Hepatocyte (in vitro differentiated cells): Measurements from ENCODE around the gene MYL7. TPM values are rescaled to one million over a fixed set of nuclear protein-coding genes. Genes with fewer than 3 reads are reported as not detected.
A peak's percentile ranks its signal among the peaks of the same experiment; 100 is the strongest.

Source experiments
- DNase-seq: peaks from one replicate; pipeline ENCODE4 v3.0.0-alpha.2; 2016; ENCODE audit warnings: low spot score
- H2AFZ ChIP-seq: fragments of 200-600 bp; sonication (generic); 2 replicates; pipeline ENCODE4 v1.6.0; 2016; ENCODE audit warnings: antibody characterized with exemption, mild to moderate bottlenecking
- H3K27ac ChIP-seq: fragments of 200-600 bp; sonication (generic); 2 replicates; pipeline ENCODE4 v1.5.1; 2016; ENCODE audit warnings: mild to moderate bottlenecking
- H3K27me3 ChIP-seq: fragments of 200-600 bp; sonication (generic); 2 replicates; pipeline ENCODE4 v1.6.1; 2016
- H3K36me3 ChIP-seq: fragments of 200-600 bp; sonication (generic); replicated peaks from 2 replicates; pipeline ENCODE4 v1.5.1; 2016; ENCODE audit warnings: low read depth; ENCODE audit not compliant: insufficient read depth
- H3K4me1 ChIP-seq: fragments of 200-600 bp; sonication (generic); 2 replicates; pipeline ENCODE4 v1.5.1; 2016; ENCODE audit warnings: mild to moderate bottlenecking, moderate library complexity; ENCODE audit not compliant: insufficient read depth
- H3K4me2 ChIP-seq: fragments of 200-600 bp; sonication (generic); 2 replicates; pipeline ENCODE4 v1.6.0; 2016
- H3K4me3 ChIP-seq: fragments of 200-600 bp; sonication (generic); 2 replicates; pipeline ENCODE4 v1.5.1; 2016; ENCODE audit warnings: mild to moderate bottlenecking
- H3K79me2 ChIP-seq: fragments of 200-600 bp; sonication (generic); 2 replicates; pipeline ENCODE4 v1.6.0; 2017; ENCODE audit warnings: mild to moderate bottlenecking
- H3K9me2 ChIP-seq: fragments of 200-600 bp; sonication (generic); replicated peaks from 2 replicates; pipeline ENCODE4 v1.6.0; 2017; ENCODE audit warnings: mild to moderate bottlenecking; ENCODE audit not compliant: insufficient read depth
- H3K9me3 ChIP-seq: fragments of 200-600 bp; sonication (generic); 2 replicates; pipeline ENCODE4 v1.5.1; 2016; ENCODE audit warnings: low read depth, mild to moderate bottlenecking
- H4K20me1 ChIP-seq: fragments of 200-600 bp; sonication (generic); 2 replicates; pipeline ENCODE4 v1.6.0; 2016; ENCODE audit warnings: mild to moderate bottlenecking; ENCODE audit not compliant: insufficient read depth, poor library complexity, severe bottlenecking
- EZH2 ChIP-seq: fragments of 200-600 bp; sonication (generic); IDR thresholded peaks from 2 replicates; pipeline ENCODE4 v1.6.1; 2016; ENCODE audit warnings: antibody characterized with exemption, mild to moderate bottlenecking, borderline replicate concordance
- EZH2phosphoT487 ChIP-seq: fragments of 200-600 bp; sonication (generic); IDR thresholded peaks from one replicate; pipeline ENCODE4 v1.6.1; 2018; ENCODE audit warnings: antibody characterized with exemption, mild to moderate bottlenecking, low read depth, moderate library complexity; ENCODE audit not compliant: unreplicated experiment, severe bottlenecking
- WGBS: methylation state at CpG from one replicate; pipeline ENCODE4 v1.1.6; 2016; ENCODE audit warnings: low lambda C conversion rate; ENCODE audit errors: missing lambda C conversion rate; 5-methylcytosine and 5-hydroxymethylcytosine counted together
- polyA plus RNA-seq: library from polyadenylated mRNA; unstranded; fragments of >200 nt; fragmentation: Nextera tagmentation; extraction: Ambion mirVana; gene quantifications from 2 replicates; pipeline ENCODE4 v1.2.1, GENCODE V29; 2016
- total RNA-seq: library from RNA; depleted of rRNA; stranded (reverse); fragments of >200 nt; gene quantifications from 2 replicates; pipeline ENCODE4 v1.2.3, GENCODE V29; 2014
- TF ChIP-seq, protein P1 (sequence below): fragments of 200-600 bp; sonication (generic); IDR thresholded peaks from 2 replicates; pipeline ENCODE4 v1.5.1; 2016; ENCODE audit warnings: antibody characterized with exemption, mild to moderate bottlenecking; ENCODE audit not compliant: poor library complexity

MYL7 gene
- total and polyA plus RNA-seq, 2 experiments from 2014 or later: 5.2 to 8.9 TPM

DNA sequence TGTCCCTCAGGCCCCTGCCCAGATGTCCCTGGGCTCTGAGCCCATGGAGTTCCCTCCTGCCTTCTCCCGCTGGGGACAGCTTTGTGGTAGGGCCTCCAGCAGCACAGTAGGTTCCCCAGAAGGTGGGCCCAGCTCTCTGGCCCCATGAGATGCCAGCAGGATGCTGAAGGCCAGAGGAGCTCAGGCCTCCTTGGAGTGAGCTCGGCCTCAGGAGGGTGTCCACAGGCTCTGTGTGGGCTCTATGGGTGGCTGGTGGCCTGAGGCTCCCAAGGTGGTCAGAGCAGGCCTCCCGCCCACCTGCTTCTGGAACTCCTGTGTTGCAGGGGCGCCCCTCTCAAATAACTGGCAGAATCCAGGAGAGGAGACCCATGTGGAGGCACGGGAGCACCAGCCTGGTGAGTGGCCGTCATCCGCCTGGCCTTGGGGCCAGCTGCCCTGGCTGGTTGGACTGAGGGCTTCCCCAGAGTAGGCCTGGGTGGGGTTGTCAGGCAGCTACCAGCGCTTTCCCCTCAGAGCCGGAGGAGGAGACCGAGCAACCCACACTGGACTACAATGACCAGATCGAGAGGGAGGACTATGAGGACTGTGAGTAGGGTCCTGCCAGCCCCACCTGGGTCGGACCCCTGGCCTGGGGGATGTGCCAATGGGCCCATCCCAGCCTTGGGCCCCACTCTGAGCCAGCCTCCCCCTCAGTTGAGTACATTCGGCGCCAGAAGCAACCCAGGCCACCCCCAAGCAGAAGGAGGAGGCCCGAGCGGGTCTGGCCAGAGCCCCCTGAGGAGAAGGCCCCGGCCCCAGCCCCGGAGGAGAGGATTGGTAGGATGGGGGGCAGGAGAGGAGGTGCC lies 33.8 kb downstream of the MYL7 start:
- H3K9me3 ChIP-seq: no peaks in the 10 kb centered on the region
- H4K20me1 ChIP-seq: no peaks in the 10 kb centered on the region
- H3K27ac ChIP-seq: no peak overlapping the region
- H3K4me1 ChIP-seq: peaks cover 14% of the 10 kb centered on the region
- no peak overlapping the region for H3K4me2 ChIP-seq
- H3K36me3 ChIP-seq: no peaks in the 10 kb centered on the region
- 93% methylated on average over 18 of the region's 18 CpGs for WGBS
- H3K4me3 ChIP-seq: no peak overlapping the region
- H3K27me3 ChIP-seq: peaks cover 8% of the 10 kb centered on the region
- H3K9me2 ChIP-seq: no peaks in the 10 kb centered on the region
- no peak for TF ChIP-seq EZH2phosphoT487
- no peak for TF ChIP-seq EZH2
- TF ChIP-seq, protein P1, sequence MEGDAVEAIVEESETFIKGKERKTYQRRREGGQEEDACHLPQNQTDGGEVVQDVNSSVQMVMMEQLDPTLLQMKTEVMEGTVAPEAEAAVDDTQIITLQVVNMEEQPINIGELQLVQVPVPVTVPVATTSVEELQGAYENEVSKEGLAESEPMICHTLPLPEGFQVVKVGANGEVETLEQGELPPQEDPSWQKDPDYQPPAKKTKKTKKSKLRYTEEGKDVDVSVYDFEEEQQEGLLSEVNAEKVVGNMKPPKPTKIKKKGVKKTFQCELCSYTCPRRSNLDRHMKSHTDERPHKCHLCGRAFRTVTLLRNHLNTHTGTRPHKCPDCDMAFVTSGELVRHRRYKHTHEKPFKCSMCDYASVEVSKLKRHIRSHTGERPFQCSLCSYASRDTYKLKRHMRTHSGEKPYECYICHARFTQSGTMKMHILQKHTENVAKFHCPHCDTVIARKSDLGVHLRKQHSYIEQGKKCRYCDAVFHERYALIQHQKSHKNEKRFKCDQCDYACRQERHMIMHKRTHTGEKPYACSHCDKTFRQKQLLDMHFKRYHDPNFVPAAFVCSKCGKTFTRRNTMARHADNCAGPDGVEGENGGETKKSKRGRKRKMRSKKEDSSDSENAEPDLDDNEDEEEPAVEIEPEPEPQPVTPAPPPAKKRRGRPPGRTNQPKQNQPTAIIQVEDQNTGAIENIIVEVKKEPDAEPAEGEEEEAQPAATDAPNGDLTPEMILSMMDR: no peak
- peaks cover 5% of the 10 kb centered on the region for H3K79me2 ChIP-seq
- H2AFZ ChIP-seq: no peak overlapping the region
- DNase-seq: no peak

DNA sequence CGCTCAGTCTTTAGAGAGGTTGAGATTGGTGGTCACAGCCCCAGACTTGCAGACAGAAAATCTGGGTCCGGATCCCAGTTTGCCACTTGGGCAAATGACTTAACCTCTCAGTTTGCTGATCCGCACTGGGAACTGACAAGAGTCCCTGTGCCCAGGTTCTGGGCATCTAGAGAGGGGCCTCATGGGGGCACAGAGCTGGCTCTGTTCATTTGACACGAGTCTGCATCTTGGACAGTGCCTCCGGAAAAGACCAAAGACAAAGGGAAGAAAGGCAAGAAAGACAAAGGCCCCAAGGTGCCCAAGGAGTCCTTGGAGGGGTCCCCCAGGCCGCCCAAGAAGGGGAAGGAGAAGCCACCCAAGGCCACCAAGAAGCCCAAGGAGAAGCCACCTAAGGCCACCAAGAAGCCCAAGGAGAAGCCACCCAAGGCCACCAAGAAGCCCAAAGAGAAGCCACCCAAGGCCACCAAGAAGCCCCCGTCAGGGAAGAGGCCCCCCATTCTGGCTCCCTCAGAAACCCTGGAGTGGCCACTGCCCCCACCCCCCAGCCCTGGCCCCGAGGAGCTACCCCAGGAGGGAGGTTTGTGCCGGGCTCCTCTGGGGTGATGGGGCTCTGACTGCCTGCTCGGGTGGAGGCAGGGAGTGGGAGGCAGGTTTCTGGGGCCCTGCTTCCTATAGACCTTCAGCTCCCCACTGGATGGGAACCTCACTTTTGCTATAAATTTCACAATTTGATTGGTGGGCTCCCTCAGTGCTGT lies 34.6 kb downstream of the MYL7 start:
- no peak overlapping the region for H3K27ac ChIP-seq
- peak overlapping the region; percentile 91 for H3K4me2 ChIP-seq
- H3K9me3 ChIP-seq: no peaks in the 10 kb centered on the region
- no peak for DNase-seq
- no peaks in the 10 kb centered on the region for H3K9me2 ChIP-seq
- H3K79me2 ChIP-seq: peaks cover 5% of the 10 kb centered on the region
- H2AFZ ChIP-seq: no peak overlapping the region
- H4K20me1 ChIP-seq: no peaks in the 10 kb centered on the region
- no peak overlapping the region for H3K4me3 ChIP-seq
- peaks cover 14% of the 10 kb centered on the region for H3K4me1 ChIP-seq
- no peaks in the 10 kb centered on the region for H3K36me3 ChIP-seq
- 95% methylated on average over 10 of the region's 10 CpGs for WGBS
- H3K27me3 ChIP-seq: peaks cover 8% of the 10 kb centered on the region
- TF ChIP-seq EZH2phosphoT487: no peak
- TF ChIP-seq EZH2: no peak
- TF ChIP-seq, protein P1: no peak

DNA sequence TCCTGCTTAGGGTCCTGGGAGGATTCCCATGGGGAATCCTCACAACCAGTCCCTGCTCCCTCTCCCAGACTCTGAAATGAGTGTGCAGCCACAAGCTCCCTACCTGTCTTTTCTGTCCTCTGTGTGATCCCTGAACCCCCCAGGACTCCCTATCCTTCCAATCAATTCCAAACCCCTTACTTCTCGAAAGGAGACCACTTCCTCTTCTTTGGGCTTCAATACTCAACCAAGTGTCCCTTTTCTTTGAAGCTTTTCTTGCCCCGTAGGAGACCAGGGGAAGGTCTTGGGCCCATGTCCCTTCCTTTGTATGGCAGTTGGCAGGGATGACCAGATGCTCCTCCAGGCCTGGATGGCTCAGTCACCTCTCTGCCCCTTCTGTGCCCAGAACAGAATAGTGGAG lies 35.3 kb downstream of the MYL7 start:
- TF ChIP-seq EZH2 (no peak), EZH2phosphoT487 (no peak)
- TF ChIP-seq, protein P1: no peak
- Histone ChIP-seq H3K79me2 (peaks cover 5% of the 10 kb centered on the region), H3K36me3 (no peaks in the 10 kb centered on the region), H3K27me3 (peaks cover 8% of the 10 kb centered on the region), H3K4me3 (no peak overlapping the region), H3K9me3 (no peaks in the 10 kb centered on the region), H3K27ac (peak overlapping the region; percentile 44), H4K20me1 (no peaks in the 10 kb centered on the region), H3K9me2 (no peaks in the 10 kb centered on the region), H3K4me1 (peaks cover 14% of the 10 kb centered on the region), H2AFZ (no peak overlapping the region), H3K4me2 (peak overlapping the region; percentile 91)
- WGBS: 87% methylated on average over 2 of the region's 2 CpGs
- DNase-seq: no peak
